Activated CD8-positive, alpha-beta memory T cell treated with anti-CD3 and anti-CD28 coated beads, Interleukin-2, amount 50 U/mL, for 1 hour (primary cell): Measurements from ENCODE around the gene SHQ1.
"Not testable (repeated sequence)": the region's sequence is repeated elsewhere in the genome, so short reads cannot be mapped to it uniquely, and the experiment has no call there.

ENCODE experiments used
- DNase-seq: peaks from one replicate; pipeline ENCODE4 v3.0.0-alpha.2; 2020; ENCODE audit errors: extremely low read depth

Gene SHQ1

DNA sequence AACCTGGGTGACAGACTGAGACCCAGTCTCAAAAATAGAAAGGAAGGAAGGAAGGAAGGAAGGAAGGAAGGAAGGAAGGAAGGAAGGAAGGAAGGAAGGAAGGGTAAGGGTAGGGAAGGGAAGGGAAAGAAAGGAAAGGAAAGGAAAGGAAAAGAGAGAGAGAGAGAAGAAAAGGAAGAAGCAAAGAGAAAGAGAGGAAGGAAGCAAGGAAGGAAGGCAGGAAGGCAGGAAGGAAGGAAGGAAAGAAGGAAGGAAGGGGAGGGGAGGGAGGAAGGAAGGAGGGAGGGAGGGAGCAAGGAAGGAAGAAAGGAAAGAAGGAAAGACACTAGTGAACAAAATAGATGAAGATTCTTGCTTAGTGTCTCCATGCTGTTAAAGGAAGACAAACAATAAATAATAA is 129.1 kb downstream of the SHQ1 start:
- DNase-seq, result no peak

DNA sequence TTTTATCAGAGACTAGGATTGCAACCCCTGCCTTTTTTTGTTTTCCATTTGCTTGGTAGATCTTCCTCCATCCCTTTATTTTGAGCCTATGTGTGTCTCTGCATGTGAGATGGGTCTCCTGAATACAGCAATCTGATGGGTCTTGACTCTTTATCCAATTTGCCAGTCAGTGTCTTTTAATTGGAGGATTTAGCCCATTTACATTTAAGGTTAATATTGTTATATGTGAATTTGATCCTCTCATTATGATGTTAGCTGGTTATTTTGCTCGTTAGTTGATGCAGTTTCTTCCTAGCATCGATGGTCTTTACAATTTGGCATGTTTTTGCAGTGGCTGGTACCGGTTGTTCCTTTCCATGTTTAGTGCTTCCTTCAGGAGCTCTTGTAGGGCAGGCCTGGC is 134.1 kb downstream of the SHQ1 start:
- DNase-seq, result not testable (repeated sequence)

DNA sequence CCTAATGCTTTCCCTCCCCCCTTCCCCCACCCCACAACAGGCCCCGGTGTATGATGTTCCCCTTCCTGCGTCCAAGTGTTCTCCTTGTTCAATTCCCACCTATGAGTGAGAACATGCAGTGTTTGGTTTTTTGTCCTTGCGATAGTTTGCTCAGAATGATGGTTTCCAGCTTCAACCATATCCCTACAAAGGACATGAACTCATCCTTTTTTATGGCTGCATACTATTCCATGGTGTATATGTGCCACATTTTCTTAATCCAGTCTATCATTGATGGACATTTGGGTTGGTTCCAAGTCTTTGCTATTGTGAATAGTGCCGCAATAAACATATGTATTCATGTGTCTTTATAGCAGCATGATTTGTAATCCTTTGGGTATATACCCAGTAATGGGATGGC is 137.8 kb downstream of the SHQ1 start:
- DNase-seq, result not testable (repeated sequence)

GRCh38 chr3:72708441-72708840 is 139.8 kb downstream of the SHQ1 start:
- no peak for DNase-seq

- DNase-seq, result no peak
Observed at GRCh38 chr3:72702997-72703396, 145.2 kb downstream of the SHQ1 start.

DNA sequence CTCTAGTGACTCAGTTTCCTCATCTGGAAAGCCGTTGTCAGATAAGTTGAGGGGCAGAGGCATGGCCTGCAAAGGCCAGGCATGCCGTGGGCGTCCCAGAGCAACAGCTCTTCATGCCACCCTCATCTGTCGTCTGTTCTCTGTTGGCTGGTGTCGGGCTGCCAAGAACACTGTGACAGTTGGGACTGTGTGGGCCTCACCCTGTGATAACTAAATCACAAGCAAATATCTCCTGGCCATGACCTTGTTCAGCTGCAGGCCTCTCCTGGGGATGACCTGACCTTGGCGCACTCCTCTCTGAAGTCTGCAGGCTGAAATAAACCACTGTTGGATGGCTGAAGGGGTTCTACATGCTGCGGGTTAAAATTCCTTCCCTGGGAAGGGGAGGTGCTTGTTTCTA is 145.9 kb downstream of the SHQ1 start:
- DNase-seq, result no peak

- no peak for DNase-seq
Observed at GRCh38 chr3:72700106-72700505, 148.1 kb downstream of the SHQ1 start.

- no peak for DNase-seq
Observed at GRCh38 chr3:72699631-72700030, 148.6 kb downstream of the SHQ1 start.
